GM23338 (cell line): ENCODE results near the gene MYH2. TPM values are rescaled to one million over a fixed set of nuclear protein-coding genes. Genes with fewer than 3 reads are reported as not detected.

Experiments
- ATAC-seq: fragments of 200-7000 bp; cut with Tn5 transposase; 3 replicates; pipeline ENCODE4 v1.9.1; 2020
- DNase-seq: peaks from one replicate; pipeline ENCODE4 v3.0.0-alpha.2; 2015; ENCODE audit warnings: low spot score
- H2AFZ ChIP-seq: fragments of 200-600 bp; sonication (generic); 2 replicates; pipeline ENCODE4 v1.8.0; 2016; ENCODE audit warnings: antibody characterized with exemption, mild to moderate bottlenecking, moderate library complexity
- H3F3A ChIP-seq: fragments of 200-600 bp; sonication (generic); replicated peaks from 2 replicates; pipeline ENCODE4 v1.8.0; 2017; ENCODE audit warnings: antibody characterized with exemption, mixed run types, low read depth
- H3K27ac ChIP-seq: fragments of 200-600 bp; sonication (generic); 2 replicates; pipeline ENCODE4 v1.6.1; 2016; ENCODE audit warnings: low read depth
- H3K27me3 ChIP-seq: fragments of 200-600 bp; sonication (generic); 2 replicates; pipeline ENCODE4 v1.8.0; 2016; ENCODE audit warnings: mild to moderate bottlenecking, mixed run types, moderate library complexity; ENCODE audit not compliant: insufficient read depth
- H3K36me3 ChIP-seq: fragments of 200-600 bp; sonication (generic); 2 replicates; pipeline ENCODE4 v1.8.0; 2016; ENCODE audit warnings: mild to moderate bottlenecking; ENCODE audit not compliant: insufficient read depth
- H3K4me1 ChIP-seq: fragments of 200-600 bp; sonication (generic); 2 replicates; pipeline ENCODE4 v1.8.0; 2016; ENCODE audit warnings: mild to moderate bottlenecking, moderate library complexity; ENCODE audit not compliant: insufficient read depth
- H3K4me2 ChIP-seq: fragments of 200-600 bp; sonication (generic); 2 replicates; pipeline ENCODE4 v1.7.1; 2017; ENCODE audit warnings: mixed run types
- H3K4me3 ChIP-seq: fragments of 200-600 bp; sonication (generic); 2 replicates; pipeline ENCODE4 v1.6.1; 2016; ENCODE audit warnings: mixed run types
- H3K79me2 ChIP-seq: fragments of 200-600 bp; sonication (generic); replicated peaks from 2 replicates; pipeline ENCODE4 v1.8.0; 2017; ENCODE audit warnings: mild to moderate bottlenecking; ENCODE audit not compliant: insufficient read depth
- H3K9me2 ChIP-seq: fragments of 200-600 bp; sonication (generic); 2 replicates; pipeline ENCODE4 v1.8.0; 2017; ENCODE audit not compliant: insufficient read depth
- H4K20me1 ChIP-seq: fragments of 200-600 bp; sonication (generic); replicated peaks from 2 replicates; pipeline ENCODE4 v1.8.0; 2017; ENCODE audit warnings: mild to moderate bottlenecking; ENCODE audit not compliant: insufficient read depth
- H3K27ac Mint-ChIP-seq: 2 replicates; pipeline ENCODE4 v1.8.0; 2020; ENCODE audit warnings: inconsistent platforms, mild to moderate bottlenecking, moderate library complexity, mixed read lengths
- H3K27me3 Mint-ChIP-seq: 3 replicates; pipeline ENCODE4 v1.8.0; 2022; ENCODE audit warnings: low read depth, mild to moderate bottlenecking, moderate library complexity, mixed read lengths, inconsistent platforms; ENCODE audit not compliant: insufficient read depth, poor library complexity
- H3K36me3 Mint-ChIP-seq: 3 replicates; pipeline ENCODE4 v1.8.0; 2021; ENCODE audit warnings: low read depth, mild to moderate bottlenecking, inconsistent platforms, moderate library complexity, mixed read lengths
- H3K4me1 Mint-ChIP-seq: 3 replicates; pipeline ENCODE4 v1.8.0; 2020; ENCODE audit warnings: mild to moderate bottlenecking, inconsistent platforms, mixed read lengths
- H3K4me3 Mint-ChIP-seq: 3 replicates; pipeline ENCODE4 v1.8.0; 2021; ENCODE audit warnings: moderate library complexity, mild to moderate bottlenecking, inconsistent platforms, mixed read lengths
- H3K9me3 Mint-ChIP-seq: 3 replicates; pipeline ENCODE4 v1.8.0; 2020; ENCODE audit warnings: moderate library complexity, mild to moderate bottlenecking, inconsistent platforms, mixed read lengths
- CTCF ChIP-seq, 2 experiments: fragments of 200-600 bp in 1 of 2; sonication (generic) in 1 of 2; conservative IDR thresholded peaks; 2 replicates each; pipeline versions ENCODE4 v1.5.1 to v1.6.1; 2016 to 2017; ENCODE audit warnings: antibody characterized with exemption in 2 of 2, low read depth in 2 of 2, mild to moderate bottlenecking in 2 of 2, moderate library complexity in 1 of 2
- EZH2 ChIP-seq: fragments of 200-600 bp; sonication (generic); IDR thresholded peaks from one replicate; pipeline ENCODE4 v1.8.0; 2017; ENCODE audit warnings: antibody characterized with exemption, mild to moderate bottlenecking, low read depth; ENCODE audit not compliant: unreplicated experiment
- EZH2phosphoT487 ChIP-seq: fragments of 200-600 bp; sonication (generic); IDR thresholded peaks from one replicate; pipeline ENCODE4 v1.8.1; 2018; ENCODE audit warnings: antibody characterized with exemption; ENCODE audit not compliant: unreplicated experiment
- NANOG ChIP-seq: IDR thresholded peaks from 2 replicates; pipeline ENCODE4 v1.6.1; 2016; ENCODE audit warnings: antibody characterized with exemption, borderline replicate concordance
- POLR2AphosphoS5 ChIP-seq: IDR thresholded peaks from 2 replicates; pipeline ENCODE4 v1.6.1; 2016; ENCODE audit warnings: antibody characterized with exemption, low read depth
- REST ChIP-seq: IDR thresholded peaks from one replicate; pipeline ENCODE4 v1.6.1; 2018; ENCODE audit warnings: antibody characterized with exemption; ENCODE audit not compliant: unreplicated experiment
- STAT1 ChIP-seq: IDR thresholded peaks from one replicate; pipeline ENCODE4 v1.6.1; 2016; ENCODE audit warnings: antibody characterized with exemption; ENCODE audit not compliant: unreplicated experiment
- ZNF462 ChIP-seq: fragments of 250-450 bp; sonication (Bioruptor Pico); IDR thresholded peaks from 2 replicates; pipeline ENCODE4 v1.5.0; 2020; ENCODE audit warnings: mild to moderate bottlenecking, moderate library complexity
- polyA plus RNA-seq: library from polyadenylated mRNA; unstranded; fragments of >200 nt; fragmentation: Nextera tagmentation; extraction: Ambion mirVana; gene quantifications from 2 replicates; pipeline ENCODE4 v1.2.1, GENCODE V29; 2016
- total RNA-seq: library from RNA; depleted of rRNA; stranded (reverse); fragments of >200 nt; shearing (Covaris generic); gene quantifications from 2 replicates; pipeline ENCODE4 v1.2.3, GENCODE V29; 2014

MYH2 gene
- total and polyA plus RNA-seq, 2 experiments from 2014 or later, result 7.5 to 27.7 TPM

GRCh38 chr17:10521949-10522348, 27.5 kb downstream of the MYH2 start (continued):
- TF ChIP-seq ZNF462 (CRISPR knock-in tag) (no peak), EZH2phosphoT487 (no peak)

GRCh38 chr17:10518271-10519037, 31.0 kb downstream of the MYH2 start, which contains the start of gene MYH1:
Gene MYH1 (minus strand): TSS chr17:10518542. CDS start chr17:10516642, 1,900 bp downstream.
- ATAC-seq, result no peak

More at GRCh38 chr17:10518271-10519037, 31.0 kb downstream of the MYH2 start, which contains the start of gene MYH1:
- Histone ChIP-seq H4K20me1 (no peaks in the 10 kb centered on the region), H3K36me3 (peaks cover 18% of the 10 kb centered on the region), H3K4me1 (peaks cover 4% of the 10 kb centered on the region; the same call in 1 of the 2 replicates), H3K27ac (no peak within 1 kb of the TSS), H3K27me3 (no peaks in the 10 kb centered on the region), H2AFZ (no peak within 1 kb of the TSS), H3K4me2 (no peak within 1 kb of the TSS), H3F3A (no peaks in the 10 kb centered on the region), H3K79me2 (no peaks in the 10 kb centered on the region), H3K4me3 (no peak within 1 kb of the TSS), H3K9me2 (no peaks in the 10 kb centered on the region)
- Mint-ChIP-seq H3K9me3 (no peaks in the 10 kb centered on the region), H3K27me3 (no peaks in the 10 kb centered on the region), H3K4me3 (no peak within 1 kb of the TSS), H3K4me1 (peaks cover 5% of the 10 kb centered on the region; the same call in 2 of the 3 replicates), H3K36me3 (peaks cover 5% of the 10 kb centered on the region), H3K27ac (no peak within 1 kb of the TSS)
- DNase-seq, result no peak
- TF ChIP-seq CTCF (conservative IDR thresholded peaks at IDR 0.05; ENCODE audit: low read depth in 2 of 2) (no peak), POLR2AphosphoS5 (no peak), NANOG (no peak), STAT1 (no peak), REST (no peak), EZH2 (no peak)
